Endothelial cell of umbilical vein (primary cell): ENCODE measurements around the gene LAMA5. TPM values are rescaled to one million over a fixed set of nuclear protein-coding genes. Genes with fewer than 3 reads are reported as not detected.
A peak's percentile ranks its signal among the peaks of the same experiment; 100 is the strongest.

Experiments
- BruUV-seq: library from RNA; stranded (reverse); fragments of 400-500 nt; replicated peaks from 2 replicates; lab custom pipeline; 2021; lab: Mats Ljungman, UMichigan
- CTCF ChIA-PET: fragments of 300-600, 350-600 bp; sonication (Branson Sonifier 250); formaldehyde crosslinking; loops from one replicate; lab custom pipeline; 2021; ENCODE audit warnings: antibody characterized with exemption, inconsistent platforms; lab: Charles Lee
- POLR2A ChIA-PET: fragments of 300-600, 350-600 bp; sonication (Branson Sonifier 250); formaldehyde crosslinking; loops from one replicate; lab custom pipeline; 2021; ENCODE audit warnings: antibody characterized with exemption, inconsistent platforms; lab: Charles Lee
- DNase-seq: peaks from one replicate; pipeline ENCODE4 v3.0.0-alpha.2; 2011; ENCODE audit warnings: low read depth, low spot score
- FAIRE-seq: peaks from 2 replicates; lab custom pipeline; 2011; peaks lifted over from hg19 to GRCh38; lab: Jason Lieb, UNC
- H2AFZ ChIP-seq: 2 replicates; pipeline ENCODE4 v1.6.0; 2012; ENCODE audit warnings: low read depth, low read length, control low read depth, inconsistent platforms
- H3K27ac ChIP-seq: 2 replicates; pipeline ENCODE4 v1.5.1; 2011; ENCODE audit warnings: low read depth, mild to moderate bottlenecking, control low read depth, low read length, moderate library complexity; ENCODE audit not compliant: insufficient read depth
- H3K27me3 ChIP-seq, 2 experiments: 2 replicates each; pipeline versions ENCODE4 v1.6.0 to v1.6.1; 2011; ENCODE audit warnings: low read length in 2 of 2, mixed read lengths in 1 of 2; ENCODE audit not compliant: control insufficient read depth in 2 of 2, insufficient read depth in 2 of 2
- H3K36me3 ChIP-seq, 2 experiments: 2 replicates in 1 of 2; 3 replicates in 1 of 2; pipeline ENCODE4 v1.5.1; 2011; ENCODE audit warnings: low read length in 2 of 2, mild to moderate bottlenecking in 1 of 2, moderate library complexity in 1 of 2; ENCODE audit not compliant: control insufficient read depth in 2 of 2, insufficient read depth in 2 of 2; ENCODE audit errors: extremely low read depth in 1 of 2
- H3K4me1 ChIP-seq: 3 replicates; pipeline ENCODE4 v1.5.1; 2011; ENCODE audit warnings: mild to moderate bottlenecking, low read length; ENCODE audit not compliant: control insufficient read depth, insufficient read depth; ENCODE audit errors: extremely low read depth
- H3K4me2 ChIP-seq: 2 replicates; pipeline ENCODE4 v1.6.1; 2011; ENCODE audit warnings: low read length, control low read depth, mixed read lengths; ENCODE audit not compliant: insufficient read depth
- H3K4me3 ChIP-seq, 3 experiments: fragments of 200-600 bp in 1 of 3; sonication (generic), shearing (Covaris generic) in 1 of 3; replicated peaks in 1 of 3; 2 replicates each; pipeline ENCODE4 v1.5.1; 2011 to 2016; ENCODE audit warnings: control low read depth in 3 of 3, low read length in 3 of 3, mild to moderate bottlenecking in 2 of 3, inconsistent platforms in 1 of 3, low read depth in 1 of 3, moderate library complexity in 1 of 3; ENCODE audit not compliant: insufficient read depth in 1 of 3
- H3K79me2 ChIP-seq: 2 replicates; pipeline ENCODE4 v1.6.0; 2012; ENCODE audit warnings: low read length, inconsistent platforms; ENCODE audit not compliant: control insufficient read depth, insufficient read depth
- H3K9ac ChIP-seq: replicated peaks from 2 replicates; pipeline ENCODE3; 2011; ENCODE audit warnings: low read length, control low read depth; ENCODE audit not compliant: insufficient read depth; ENCODE audit errors: extremely low read depth
- H3K9me1 ChIP-seq: replicated peaks from 3 replicates; pipeline ENCODE4 v1.6.0; 2011; ENCODE audit warnings: mild to moderate bottlenecking, low read length; ENCODE audit not compliant: control insufficient read depth, insufficient read depth; ENCODE audit errors: extremely low read depth
- H3K9me3 ChIP-seq: replicated peaks from 2 replicates; pipeline ENCODE4 v1.5.1; 2012; ENCODE audit warnings: low read length, inconsistent platforms; ENCODE audit not compliant: control insufficient read depth, insufficient read depth
- H4K20me1 ChIP-seq: replicated peaks from 2 replicates; pipeline ENCODE3; 2011; ENCODE audit warnings: mild to moderate bottlenecking, low read length; ENCODE audit not compliant: control insufficient read depth, insufficient read depth; ENCODE audit errors: extremely low read depth
- CTCF ChIP-seq, 2 donors: IDR thresholded peaks; 1 replicate in 1 of 2; 2 replicates in 1 of 2; pipeline ENCODE4 v1.5.1; 2011; ENCODE audit warnings: low read length in 2 of 2, mild to moderate bottlenecking in 2 of 2, moderate library complexity in 2 of 2, control low read depth in 1 of 2, inconsistent platforms in 1 of 2, low read depth in 1 of 2; ENCODE audit not compliant: insufficient read depth in 1 of 2; ENCODE audit errors: extremely low read depth in 1 of 2
- EZH2 ChIP-seq: IDR thresholded peaks from 2 replicates; pipeline ENCODE4 v1.6.1; 2012; ENCODE audit warnings: borderline replicate concordance, low read depth, mild to moderate bottlenecking, moderate library complexity, low read length, inconsistent platforms; ENCODE audit not compliant: severe bottlenecking
- FOS ChIP-seq: IDR thresholded peaks from 2 replicates; pipeline ENCODE4 v1.6.1; 2011; ENCODE audit warnings: mild to moderate bottlenecking, low read length, moderate library complexity, borderline replicate concordance; ENCODE audit not compliant: insufficient read depth
- GATA2 ChIP-seq: IDR thresholded peaks from 2 replicates; pipeline ENCODE4 v1.7.0; 2011; ENCODE audit warnings: low read depth, mild to moderate bottlenecking, moderate library complexity, mixed read lengths, low read length; ENCODE audit not compliant: insufficient read length, insufficient read depth
- JUN ChIP-seq: IDR thresholded peaks from 2 replicates; pipeline ENCODE4 v1.6.1; 2011; ENCODE audit warnings: borderline replicate concordance, low read depth; ENCODE audit not compliant: insufficient read length, insufficient read depth
- MYC ChIP-seq: IDR thresholded peaks from one replicate; pipeline ENCODE4 v1.6.1; 2011; ENCODE audit warnings: mild to moderate bottlenecking, low read depth, low read length
- POLR2A ChIP-seq: IDR thresholded peaks from 2 replicates; pipeline ENCODE4 v1.6.1; 2012; ENCODE audit warnings: low read depth, mild to moderate bottlenecking, control low read depth, low read length
- POLR2AphosphoS5 ChIP-seq: IDR thresholded peaks from 2 replicates; pipeline ENCODE4 v1.6.1; 2012; ENCODE audit warnings: low read depth, mild to moderate bottlenecking, control low read depth, low read length, moderate library complexity; ENCODE audit not compliant: insufficient read depth
- dilution Hi-C: fragments of 300-500 bp; cut with MboI; formaldehyde crosslinking; loops from one replicate; pipeline ENCODE4 v1.15.0; 2019; ENCODE audit warnings: low sequenced_read_pairs; ENCODE audit not compliant: extremely low pct_ligation_motif_present
- intact Hi-C: fragments of 100-400 bp; cut with micrococcal nuclease; formaldehyde crosslinking; loops from one replicate; pipeline ENCODE4 v1.10.0; 2022
- polyA plus RNA-seq, 4 experiments: library from polyadenylated mRNA; depleted of rRNA in 3 of 4; stranded (reverse) in 3 of 4; unstranded in 1 of 4; fragments of >200 nt; gene quantifications; 2 replicates each; pipeline versions ENCODE4 v1.2.1 to v1.2.3, GENCODE V29; 2011 to 2012; ENCODE audit warnings: missing spikeins in 1 of 4
- total RNA-seq: library from RNA; stranded (reverse); gene quantifications from 2 replicates; pipeline ENCODE4 v1.2.3, GENCODE V29; 2021
- TF ChIP-seq, protein P1 (sequence below): IDR thresholded peaks from 2 replicates; pipeline ENCODE4 v1.6.1; 2011; ENCODE audit not compliant: insufficient read depth, insufficient read length

The LAMA5 gene
- total and polyA plus RNA-seq, 2 donors (not counting 3 experiments of a cell fraction or from before 2014, with no cell fraction given): 24.0 to 145 TPM

DNA sequence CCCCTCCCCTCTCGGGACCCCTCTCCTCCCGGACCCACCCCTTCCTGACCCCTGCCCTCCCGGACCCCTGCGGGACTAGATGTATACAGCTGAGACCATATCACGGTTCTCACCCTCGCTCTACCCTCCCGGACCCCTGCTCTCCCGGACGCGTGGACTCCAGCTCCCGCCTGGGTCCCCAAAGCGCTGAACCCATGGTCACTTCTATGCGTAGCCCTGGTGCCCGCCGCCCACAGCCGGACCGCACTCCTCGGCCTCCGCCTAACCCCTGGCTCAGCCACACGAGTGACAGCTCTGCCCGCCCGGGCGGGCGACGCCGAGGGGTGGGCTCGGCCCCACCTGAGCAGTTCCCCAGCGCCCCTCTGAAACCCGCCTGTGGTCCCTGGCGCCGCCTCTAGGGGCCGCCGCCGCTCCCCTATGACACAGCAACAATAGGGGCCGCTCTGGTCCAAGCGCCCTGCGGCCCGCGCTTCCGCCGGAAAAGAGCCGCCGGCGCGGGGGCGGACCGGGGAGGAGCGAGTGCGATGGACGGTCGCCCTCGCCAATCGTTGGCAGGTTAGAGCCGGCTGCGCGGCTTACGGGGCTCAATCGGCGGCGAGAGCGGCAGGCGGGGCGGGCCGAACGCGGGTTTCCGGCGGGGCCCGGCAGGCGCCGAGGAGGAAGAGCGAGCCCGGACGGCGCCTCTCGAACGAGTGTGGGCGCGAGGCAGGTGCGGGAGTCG lies 64.6 kb downstream of the LAMA5 start, which contains the start of gene ADRM1:
Gene ADRM1, plus strand, starts transcription at position 657 of the 721 bp plus-strand sequence. CDS start 572 bp downstream, outside the sequence.
- Histone ChIP-seq H3K9me1 (no peaks in the 10 kb centered on the region), H4K20me1 (no peaks in the 10 kb centered on the region), H2AFZ (peak within 1 kb of the TSS; percentile 74), H3K27ac (peak within 1 kb of the TSS; percentile 84), H3K79me2 (peaks cover 41% of the 10 kb centered on the region), H3K36me3 (peaks cover 15 to 24% of the 10 kb centered on the region in 2 experiments), H3K27me3 (no peaks in the 10 kb centered on the region), H3K4me3 (peak within 1 kb of the TSS; percentile 32 to 95 (median 50)), H3K9ac (peak within 1 kb of the TSS; percentile 91), H3K4me1 (peaks cover 21% of the 10 kb centered on the region), H3K9me3 (no peaks in the 10 kb centered on the region), H3K4me2 (peak within 1 kb of the TSS; percentile 78)
- peak; percentile 98 for DNase-seq
- dilution Hi-C loops (no loop called here), intact Hi-C loops (loop anchor here (1.0 to 10.0 kb wide), 10 partner anchors 57 to 492 kb away; partner anchors contain the start of genes MRGBP, OSBPL2 and RPS21)
- FAIRE-seq: peak; percentile 89
- ChIA-PET POLR2A (no interaction called here), CTCF (interaction anchor here (0.6 to 8.1 kb wide), 12 partner anchors 56 to 1117 kb away, joined by 3 to 113 read pairs (median 6); partner anchors contain the start of genes LAMA5 and RPS21)
- peak; percentile 59 for TF ChIP-seq POLR2A
- no peak for TF ChIP-seq JUN
- no peak for TF ChIP-seq MYC
- peak; percentile 92 to 95 for TF ChIP-seq CTCF (IDR thresholded peaks at IDR 0.05; ENCODE audit: extremely low read depth in 1 of 2, insufficient read depth in 1 of 2, low read depth in 1 of 2, low read length in 2 of 2)
- TF ChIP-seq, protein P1, sequence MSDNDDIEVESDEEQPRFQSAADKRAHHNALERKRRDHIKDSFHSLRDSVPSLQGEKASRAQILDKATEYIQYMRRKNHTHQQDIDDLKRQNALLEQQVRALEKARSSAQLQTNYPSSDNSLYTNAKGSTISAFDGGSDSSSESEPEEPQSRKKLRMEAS: no peak
- no peak for TF ChIP-seq GATA2
- TF ChIP-seq POLR2AphosphoS5: peak; percentile 81
- TF ChIP-seq FOS: peak; percentile 6
- no peak for TF ChIP-seq EZH2
- no TSS peak for BruUV-seq
